Common myeloid progenitor, CD34-positive (primary cell): ENCODE data around the gene SULF2.

ENCODE experiments used
- CTCF ChIA-PET: fragments of 350-600 bp; sonication (Branson Sonifier 250); formaldehyde crosslinking; loops from one replicate; lab custom pipeline; 2021; ENCODE audit warnings: antibody characterized with exemption; lab: Charles Lee
- POLR2A ChIA-PET: fragments of 350-600 bp; sonication (Branson Sonifier 250); formaldehyde crosslinking; loops from one replicate; lab custom pipeline; 2021; ENCODE audit warnings: antibody characterized with exemption; lab: Charles Lee
- DNase-seq, 3 donors: peaks; one replicate each; pipeline versions ENCODE4 v3.0.0 to v3.0.0-alpha.2; 2013
- H3K27ac ChIP-seq, 2 experiments: 1 replicate in 1 of 2; 2 replicates in 1 of 2; pipeline ENCODE4 v1.7.0; 2013; ENCODE audit warnings: inconsistent platforms in 2 of 2, low read length in 2 of 2, mild to moderate bottlenecking in 2 of 2, low read depth in 1 of 2, moderate library complexity in 1 of 2; ENCODE audit not compliant: severe bottlenecking in 2 of 2, insufficient read depth in 1 of 2, poor library complexity in 1 of 2
- H3K27me3 ChIP-seq, 5 experiments: replicated peaks in 2 of 5; 1 replicate in 3 of 5; 2 replicates in 2 of 5; pipeline versions ENCODE4 v1.6.1 to v1.7.0; 2013; ENCODE audit warnings: low read length in 4 of 5, mild to moderate bottlenecking in 2 of 5, moderate library complexity in 2 of 5, inconsistent platforms in 1 of 5; ENCODE audit not compliant: insufficient read depth in 5 of 5, control insufficient read depth in 4 of 5
- H3K36me3 ChIP-seq, 4 experiments: 1 replicate in 2 of 4; 2 replicates in 2 of 4; pipeline versions ENCODE4 v1.6.1 to v1.7.0; 2013; ENCODE audit warnings: low read length in 3 of 4, control low read depth in 1 of 4, mild to moderate bottlenecking in 1 of 4; ENCODE audit not compliant: control insufficient read depth in 4 of 4, insufficient read depth in 4 of 4
- H3K4me1 ChIP-seq, 4 experiments: 1 replicate in 3 of 4; 2 replicates in 1 of 4; pipeline versions ENCODE4 v1.6.1 to v1.7.1; 2013; ENCODE audit warnings: low read length in 3 of 4, mild to moderate bottlenecking in 3 of 4, control low read depth in 1 of 4, inconsistent platforms in 1 of 4, moderate library complexity in 1 of 4; ENCODE audit not compliant: control insufficient read depth in 4 of 4, insufficient read depth in 4 of 4; ENCODE audit errors: control extremely low read depth in 1 of 4
- H3K4me3 ChIP-seq, 7 experiments: 1 replicate in 4 of 7; 2 replicates in 3 of 7; pipeline versions ENCODE4 v1.5.1 to v1.7.0; 2013; ENCODE audit warnings: mild to moderate bottlenecking in 7 of 7, low read length in 6 of 7, moderate library complexity in 6 of 7, inconsistent platforms in 2 of 7, low read depth in 2 of 7, control low read depth in 1 of 7; ENCODE audit not compliant: insufficient read depth in 4 of 7, control insufficient read depth in 1 of 7; ENCODE audit errors: extremely low read depth in 1 of 7
- H3K9me3 ChIP-seq, 5 experiments: 1 replicate in 4 of 5; 2 replicates in 1 of 5; pipeline versions ENCODE4 v1.6.1 to v1.7.1; 2013; ENCODE audit warnings: low read length in 4 of 5, mild to moderate bottlenecking in 2 of 5, inconsistent platforms in 1 of 5, low read depth in 1 of 5, moderate library complexity in 1 of 5; ENCODE audit not compliant: control insufficient read depth in 4 of 5, insufficient read depth in 2 of 5; ENCODE audit errors: control extremely low read depth in 1 of 5
- WGBS: methylation state at CpG from one replicate; pipeline ENCODE4 v1.1.5; 2013; ENCODE audit not compliant: insufficient coverage; 5-methylcytosine and 5-hydroxymethylcytosine counted together

SULF2 gene

DNA sequence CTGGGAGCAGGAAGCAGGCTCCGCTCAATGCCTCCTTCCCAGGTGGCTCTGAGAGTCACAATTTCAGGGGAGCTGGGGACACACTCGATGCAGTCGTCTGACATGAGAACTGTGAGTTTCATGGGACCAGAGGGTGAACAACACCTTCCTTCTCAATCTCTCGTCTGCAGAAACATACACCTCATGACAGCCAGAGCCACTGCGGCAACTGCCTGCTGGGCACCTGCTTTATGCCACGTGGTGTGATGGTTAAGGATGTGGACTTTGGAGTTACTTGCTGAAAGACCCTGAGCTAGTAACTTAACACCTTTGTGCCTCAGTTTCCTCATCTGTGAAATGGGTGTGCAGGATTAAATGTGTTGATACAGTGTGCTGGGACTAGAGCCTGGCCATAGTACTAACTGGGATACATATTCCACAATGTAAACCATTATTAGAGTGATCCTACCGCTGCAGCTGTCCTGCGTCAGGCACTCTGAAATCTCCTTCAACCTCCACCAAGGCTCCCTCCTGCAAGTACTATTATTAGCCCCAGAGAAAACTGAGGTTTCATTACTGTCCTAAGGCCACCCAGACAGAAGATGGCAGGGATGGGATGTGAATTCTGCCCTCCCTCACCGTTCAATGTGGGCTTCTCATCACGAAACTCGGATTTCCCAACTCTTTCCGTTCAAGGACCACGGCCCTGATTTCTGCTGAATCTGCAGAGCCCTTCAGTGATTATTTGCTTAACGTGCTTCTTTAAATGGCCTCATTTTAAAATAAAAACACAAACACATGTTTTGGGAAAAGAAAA, 24.4 kb downstream of the SULF2 start:
- WGBS, result 89% methylated on average over 9 of the region's 14 CpGs
- POLR2A ChIA-PET, result no interaction called here
- Histone ChIP-seq H3K4me1 (peaks cover 0 to 8% (median 5%) of the 10 kb centered on the region in 4 experiments), H3K27ac (no peak overlapping the region), H3K9me3 (no peaks in the 10 kb centered on the region), H3K36me3 (no peaks in the 10 kb centered on the region), H3K4me3 (no peak overlapping the region), H3K27me3 (peaks cover 0 to 13% (median 2%) of the 10 kb centered on the region in 5 experiments)
- CTCF ChIA-PET, result no interaction called here
- no peak for DNase-seq

DNA sequence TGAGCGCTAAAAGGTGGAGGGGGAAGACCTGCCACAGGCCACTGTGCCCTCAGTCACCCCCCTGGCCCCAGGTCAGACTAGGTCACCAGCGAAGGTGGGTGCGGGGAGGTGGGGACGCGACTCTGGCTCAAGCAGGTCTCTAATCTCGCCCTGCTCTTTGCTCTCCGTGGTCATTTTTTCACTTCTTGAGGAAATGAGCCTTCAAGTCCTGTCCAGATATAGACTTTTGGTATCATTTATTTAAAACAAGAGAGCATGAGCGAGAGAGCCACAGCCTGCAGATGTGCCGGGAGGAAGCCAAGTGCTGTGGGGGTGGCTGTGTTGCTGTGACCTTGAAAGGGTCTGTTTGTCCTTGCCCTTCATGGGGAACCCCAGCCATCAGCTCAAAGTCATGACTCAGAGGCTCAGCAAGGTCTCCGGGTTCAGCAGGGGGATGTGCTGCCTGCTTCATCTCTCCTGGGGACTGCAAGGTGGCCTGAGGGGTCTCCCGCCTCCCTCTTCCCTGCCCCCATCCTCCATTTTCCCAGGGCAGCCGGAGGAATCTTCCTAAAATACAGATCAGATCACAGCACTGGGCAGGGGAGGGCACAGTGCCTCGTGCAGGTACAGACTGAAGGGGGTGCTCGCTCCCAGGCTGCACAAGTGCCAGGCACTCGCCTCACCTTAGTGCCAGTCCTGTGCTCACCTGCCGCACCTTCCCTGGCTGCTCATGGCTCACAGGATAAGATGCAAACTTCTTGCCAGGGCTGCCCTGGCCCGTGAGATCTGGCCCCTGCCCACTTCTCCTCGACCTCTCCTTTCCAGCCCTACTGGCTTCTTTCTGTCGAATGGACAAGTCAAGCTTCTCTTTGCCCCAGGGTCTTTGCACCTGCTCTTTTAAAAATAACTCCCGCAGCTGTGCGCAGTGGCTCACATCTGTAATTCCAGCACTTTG, 26.5 kb downstream of the SULF2 start:
- POLR2A ChIA-PET, result no interaction called here
- Histone ChIP-seq H3K4me1 (no peaks in the 10 kb centered on the region), H3K36me3 (no peaks in the 10 kb centered on the region), H3K4me3 (no peak overlapping the region), H3K27me3 (peaks cover 0 to 13% (median 2%) of the 10 kb centered on the region in 5 experiments), H3K9me3 (no peaks in the 10 kb centered on the region), H3K27ac (no peak overlapping the region)
- CTCF ChIA-PET, result no interaction called here
- WGBS, result 88% methylated on average over 21 of the region's 21 CpGs
- DNase-seq, result no peak

DNA sequence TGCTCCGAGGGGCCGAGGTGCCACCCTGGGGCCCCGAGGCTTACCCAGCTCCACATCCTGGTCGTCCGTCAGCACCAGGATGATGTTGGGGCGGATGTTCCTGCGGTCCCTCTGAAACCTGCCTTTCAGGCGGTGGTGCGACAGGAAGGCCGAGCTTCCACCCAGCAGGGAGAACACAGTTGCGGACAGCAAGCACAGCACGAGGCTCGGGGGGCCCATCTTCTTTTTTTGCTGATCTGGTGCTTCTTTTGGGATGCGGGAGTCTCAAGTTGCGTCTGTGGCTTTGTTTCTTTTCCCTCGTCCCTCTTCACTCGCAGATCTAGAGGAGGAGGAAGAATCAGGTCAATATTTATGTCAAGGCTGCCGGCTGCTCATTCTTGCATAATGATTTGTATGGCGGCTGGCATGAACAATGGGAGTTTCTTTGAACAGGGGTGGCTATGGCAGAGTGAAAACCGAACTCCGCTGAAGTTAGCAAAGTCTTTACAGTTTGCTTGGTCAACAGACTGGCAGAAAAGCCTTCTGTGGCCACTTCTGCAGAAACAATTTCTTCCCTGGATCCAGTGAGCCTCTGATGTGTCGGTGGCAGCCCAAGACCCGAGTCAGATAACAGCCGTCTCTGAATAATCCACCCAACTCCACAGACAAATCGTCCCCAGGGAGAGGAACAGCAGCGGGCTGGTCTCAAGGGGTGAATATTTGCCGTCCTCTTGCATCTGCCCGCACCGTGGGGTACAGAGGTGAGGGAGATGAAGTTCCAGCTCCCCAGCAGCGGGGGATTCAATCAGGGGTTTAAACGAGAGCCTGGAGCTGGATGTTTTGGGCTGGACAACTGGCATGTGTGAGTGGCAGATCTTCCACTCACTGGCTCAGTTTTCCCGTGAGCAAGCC, 27.9 kb downstream of the SULF2 start:
- POLR2A ChIA-PET, result no interaction called here
- Histone ChIP-seq H3K27ac (no peak overlapping the region), H3K9me3 (no peaks in the 10 kb centered on the region), H3K4me3 (no peak overlapping the region), H3K4me1 (no peaks in the 10 kb centered on the region), H3K36me3 (no peaks in the 10 kb centered on the region), H3K27me3 (peaks cover 0 to 13% (median 0%) of the 10 kb centered on the region in 5 experiments)
- DNase-seq, result no peak
- CTCF ChIA-PET, result interaction anchor here (1.0 kb wide), 1 partner anchor 9 kb away, joined by 4 read pairs; no protein-coding TSS in a partner anchor
- 96% methylated on average over 22 of the region's 32 CpGs for WGBS

DNA sequence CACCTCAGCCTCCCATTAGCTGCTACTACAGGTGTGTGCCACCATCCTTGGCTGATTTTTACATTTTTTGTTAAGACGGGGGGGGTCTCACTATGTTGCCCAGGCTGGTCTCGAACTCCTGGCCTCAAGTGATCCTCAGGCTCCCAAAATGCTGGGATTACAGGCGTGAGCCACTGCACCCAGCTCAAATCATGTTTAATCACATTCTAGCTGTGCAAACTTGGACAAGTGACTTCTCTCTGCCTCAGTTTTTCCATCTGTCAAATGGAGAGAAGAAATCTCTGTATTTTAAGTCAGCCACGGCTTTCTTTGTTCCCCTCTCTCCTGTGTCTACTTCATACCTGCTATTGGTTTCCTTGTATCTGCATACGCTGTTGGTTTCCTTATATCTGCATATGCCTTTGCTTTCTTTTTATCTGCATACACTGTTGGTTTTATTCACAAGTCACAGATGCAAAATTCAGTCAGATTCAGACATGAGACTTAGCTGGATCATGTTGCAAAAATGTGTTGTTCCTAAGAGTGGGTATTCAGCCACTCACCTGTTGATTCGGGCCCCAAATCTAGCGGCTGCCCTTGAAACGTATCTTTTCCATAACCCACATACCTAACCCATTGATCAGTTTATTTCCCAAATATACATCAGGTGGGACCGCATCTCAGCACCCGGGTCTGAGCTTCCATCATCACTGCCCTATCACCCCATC, 30.2 kb downstream of the SULF2 start:
- 92% methylated on average over 9 of the region's 10 CpGs for WGBS
- Histone ChIP-seq H3K36me3 (no peaks in the 10 kb centered on the region), H3K4me1 (no peaks in the 10 kb centered on the region), H3K27me3 (peaks cover 0 to 12% (median 0%) of the 10 kb centered on the region in 5 experiments), H3K27ac (no peak overlapping the region), H3K4me3 (no peak overlapping the region), H3K9me3 (no peaks in the 10 kb centered on the region)
- POLR2A ChIA-PET, result no interaction called here
- CTCF ChIA-PET, result no interaction called here
- no peak for DNase-seq

DNA sequence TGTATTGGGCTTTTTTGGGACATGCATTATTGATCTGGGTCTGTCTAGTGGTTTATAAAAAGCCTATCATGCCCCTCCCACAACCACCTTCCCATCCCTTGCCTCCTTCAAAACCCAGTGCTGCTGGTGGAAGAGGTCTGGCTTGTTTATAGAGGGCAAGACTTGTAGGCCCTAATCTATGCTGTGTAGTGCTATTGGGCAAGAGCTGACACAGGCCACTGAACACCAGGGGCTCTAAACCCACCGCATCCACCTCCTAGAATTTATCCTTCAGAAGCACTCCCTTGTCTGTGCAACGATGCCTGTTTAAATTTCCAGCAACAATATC, 30.9 kb downstream of the SULF2 start:
- ChIA-PET CTCF (no interaction called here), POLR2A (no interaction called here)
- H3K4me1 ChIP-seq, result peaks cover 0 to 5% (median 0%) of the 10 kb centered on the region in 4 experiments
- H3K27me3 ChIP-seq, result peaks cover 0 to 6% (median 0%) of the 10 kb centered on the region in 5 experiments
- H3K27ac ChIP-seq, result no peak overlapping the region
- H3K4me3 ChIP-seq, result no peak overlapping the region
- H3K36me3 ChIP-seq, result no peaks in the 10 kb centered on the region
- H3K9me3 ChIP-seq, result peaks cover 0 to under 1% (median 0%) of the 10 kb centered on the region in 5 experiments
- DNase-seq, result no peak
- 80% methylated on average over 1 of the region's 2 CpGs for WGBS

DNA sequence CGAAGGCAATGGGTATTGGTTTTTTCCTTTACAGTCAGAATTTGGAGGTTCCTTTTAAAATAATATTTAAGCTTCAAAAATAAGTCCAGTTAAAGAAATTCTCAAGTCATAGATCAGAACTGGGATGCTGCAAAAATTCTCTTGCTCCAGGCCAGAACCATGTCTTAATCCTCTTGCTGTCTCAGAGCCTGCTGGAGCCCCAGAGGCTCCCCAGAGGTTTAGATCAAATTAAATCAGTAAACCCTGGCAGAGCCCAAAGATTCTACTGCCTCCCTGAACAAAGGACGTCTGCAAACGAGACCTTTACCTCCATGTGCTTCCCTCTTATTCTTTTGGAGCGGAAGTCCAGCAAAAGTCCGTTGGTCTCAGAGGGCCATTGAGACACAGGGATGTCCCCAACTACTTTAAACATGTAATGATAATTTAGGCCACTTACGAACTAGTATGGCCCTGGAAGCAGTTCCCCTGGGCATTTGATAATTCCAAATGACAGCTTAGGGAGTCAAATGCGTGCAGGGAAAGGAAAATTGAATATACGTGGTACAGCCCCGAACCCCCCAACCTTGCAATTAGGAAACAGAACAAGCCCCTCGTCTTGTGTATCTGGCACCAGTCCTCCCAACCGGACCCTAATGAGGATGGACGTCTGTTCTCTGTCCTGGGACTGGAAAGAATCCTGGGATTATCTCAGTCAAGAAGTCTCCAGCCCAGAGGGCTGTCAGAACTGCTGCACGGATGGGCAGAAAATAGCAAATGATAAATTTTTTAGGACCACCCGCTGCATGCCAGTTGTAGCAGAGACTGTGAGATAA, 31.5 kb downstream of the SULF2 start:
- CTCF ChIA-PET, result no interaction called here
- no peaks in the 10 kb centered on the region for H3K36me3 ChIP-seq
- H3K9me3 ChIP-seq, result peaks cover 0 to 2% (median 0%) of the 10 kb centered on the region in 5 experiments
- no peak for DNase-seq
- POLR2A ChIA-PET, result no interaction called here
- peaks cover 0 to 9% (median under 1%) of the 10 kb centered on the region in 4 experiments for H3K4me1 ChIP-seq
- H3K27me3 ChIP-seq, result peaks cover 0 to 6% (median 0%) of the 10 kb centered on the region in 5 experiments
- WGBS, result 93% methylated on average over 11 of the region's 14 CpGs
- no peak overlapping the region for H3K4me3 ChIP-seq
- H3K27ac ChIP-seq, result no peak overlapping the region
